ENCODE data around the gene BANF1.

Gene BANF1

GRCh38 chr11:66002648-66003225 is 434 bp downstream of the BANF1 start:
- no peak for TF ChIP-seq SIN3A (IDR thresholded peaks at IDR 0.05; ENCODE audit: borderline replicate concordance, insufficient read depth, low read length)
- peak; percentile 25 for TF ChIP-seq FOXP2 (optimal IDR thresholded peaks at IDR 0.05; ENCODE audit: borderline replicate concordance, extremely low read depth, extremely low read length, insufficient read depth)
- no peak for TF ChIP-seq REST (IDR thresholded peaks at IDR 0.05; ENCODE audit: insufficient read depth in 1 of 2, low read depth in 2 of 2, low read length in 2 of 2)
- TF ChIP-seq TAF1 (IDR thresholded peaks at IDR 0.05; ENCODE audit: borderline replicate concordance, insufficient read depth, low read length), result no peak

GRCh38 chr11:66003291-66003690 is 988 bp downstream of the BANF1 start:
- no peak for TF ChIP-seq POLR2AphosphoS5 (IDR thresholded peaks at IDR 0.05; ENCODE audit: low read depth, low read length)
- TF ChIP-seq REST (IDR thresholded peaks at IDR 0.05; ENCODE audit: insufficient read depth in 1 of 2, low read depth in 2 of 2, low read length in 2 of 2), result no peak
- no peak for TF ChIP-seq FOXP2 (optimal IDR thresholded peaks at IDR 0.05; ENCODE audit: borderline replicate concordance, extremely low read depth, extremely low read length, insufficient read depth)
- TF ChIP-seq TAF1 (IDR thresholded peaks at IDR 0.05; ENCODE audit: borderline replicate concordance, insufficient read depth, low read length), result no peak
- TF ChIP-seq SIN3A (IDR thresholded peaks at IDR 0.05; ENCODE audit: borderline replicate concordance, insufficient read depth, low read length), result no peak

- TF ChIP-seq POLR2AphosphoS5 (IDR thresholded peaks at IDR 0.05; ENCODE audit: low read depth, low read length) (no peak), SIN3A (IDR thresholded peaks at IDR 0.05; ENCODE audit: borderline replicate concordance, insufficient read depth, low read length) (no peak), FOXP2 (optimal IDR thresholded peaks at IDR 0.05; ENCODE audit: borderline replicate concordance, extremely low read depth, extremely low read length, insufficient read depth) (no peak), TAF1 (IDR thresholded peaks at IDR 0.05; ENCODE audit: borderline replicate concordance, insufficient read depth, low read length) (no peak), REST (IDR thresholded peaks at IDR 0.05; ENCODE audit: insufficient read depth in 1 of 2, low read depth in 2 of 2, low read length in 2 of 2) (no peak)
Observed at GRCh38 chr11:66004186-66004585, 1.9 kb downstream of the BANF1 start.

GRCh38 chr11:66006134-66006890 is 4.0 kb downstream of the BANF1 start:
- TF ChIP-seq POLR2AphosphoS5 (IDR thresholded peaks at IDR 0.05; ENCODE audit: low read depth, low read length) (0 out of 2 replicates have a peak, but pooled peaks have one; percentile 40), TAF1 (IDR thresholded peaks at IDR 0.05; ENCODE audit: borderline replicate concordance, insufficient read depth, low read length) (no peak)

GRCh38 chr11:66006891-66007176 is 4.5 kb downstream of the BANF1 start:
- TF ChIP-seq POLR2AphosphoS5 (IDR thresholded peaks at IDR 0.05; ENCODE audit: low read depth, low read length), result no peak
- TF ChIP-seq SIN3A (IDR thresholded peaks at IDR 0.05; ENCODE audit: borderline replicate concordance, insufficient read depth, low read length), result no peak
- no peak for TF ChIP-seq FOXP2 (optimal IDR thresholded peaks at IDR 0.05; ENCODE audit: borderline replicate concordance, extremely low read depth, extremely low read length, insufficient read depth)
- no peak for TF ChIP-seq REST (IDR thresholded peaks at IDR 0.05; ENCODE audit: insufficient read depth in 1 of 2, low read depth in 2 of 2, low read length in 2 of 2)
- no peak for TF ChIP-seq TAF1 (IDR thresholded peaks at IDR 0.05; ENCODE audit: borderline replicate concordance, insufficient read depth, low read length)

All from PFSK-1 (cell line).